Measurements from ENCODE around the gene DEPDC7.
A peak's percentile ranks its signal among the peaks of the same experiment; 100 is the strongest.
"Not testable (repeated sequence)": the region's sequence is repeated elsewhere in the genome, so short reads cannot be mapped to it uniquely, and the experiment has no call there.

DEPDC7 gene

DNA sequence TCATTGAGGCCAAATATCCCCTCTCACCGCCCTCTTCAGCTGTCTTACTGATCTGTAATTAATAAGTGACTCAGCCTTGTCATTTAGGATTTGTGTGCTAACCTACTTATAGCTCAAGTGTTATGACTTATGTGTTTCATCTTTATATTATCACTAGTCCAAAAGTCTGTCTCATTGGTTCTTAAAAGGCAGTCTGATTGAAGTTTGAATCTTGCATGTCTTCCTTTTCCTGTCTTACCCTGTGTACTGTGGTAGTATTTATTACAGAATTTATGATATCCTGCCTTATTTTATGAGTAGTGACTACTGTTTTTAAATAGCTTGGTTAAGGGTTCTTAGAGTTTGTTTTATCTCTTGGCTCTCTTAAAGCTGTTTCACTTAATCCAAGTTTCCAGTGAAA lies 6.3 kb downstream of the DEPDC7 start:
- WGBS = no CpG with 5 or more reads among the region's 1 CpG

GRCh38 chr11:33025339-33025722 lies 9.7 kb downstream of the DEPDC7 start:
- Histone ChIP-seq H3K4me1 (ENCODE audit: insufficient read depth, low read length) (0 out of 2 replicates have a peak, but pooled peaks cover 3% of the 10 kb centered on the region), H3K36me3 (ENCODE audit: insufficient read depth, low read length) (no peaks in the 10 kb centered on the region), H3K9me3 (ENCODE audit: insufficient read depth, low read depth, low read length) (no peaks in the 10 kb centered on the region), H3K27ac (ENCODE audit: low read depth, low read length) (no peak overlapping the region), H3K4me3 (ENCODE audit: low read length) (no peak overlapping the region), H3K27me3 (ENCODE audit: insufficient read depth, low read length) (no peaks in the 10 kb centered on the region), H3K9ac (ENCODE audit: low read depth, low read length) (no peak overlapping the region)
- WGBS = 96% methylated on average over 3 of the region's 3 CpGs

More for the DNA sequence above, 6.3 kb downstream of the DEPDC7 start:
- H3K9ac ChIP-seq (ENCODE audit: low read depth, low read length) = no peak overlapping the region
- peaks cover 13% of the 10 kb centered on the region; the same call in 1 of the 2 replicates for H3K27me3 ChIP-seq (ENCODE audit: insufficient read depth, low read length)
- H3K9me3 ChIP-seq (ENCODE audit: insufficient read depth, low read depth, low read length) = no peaks in the 10 kb centered on the region
- no peak overlapping the region for H3K27ac ChIP-seq (ENCODE audit: low read depth, low read length)
- no peak overlapping the region for H3K4me3 ChIP-seq (ENCODE audit: low read length)
- H3K4me1 ChIP-seq (ENCODE audit: insufficient read depth, low read length) = peaks cover 8% of the 10 kb centered on the region
- H3K36me3 ChIP-seq (ENCODE audit: insufficient read depth, low read length) = no peaks in the 10 kb centered on the region

DNA sequence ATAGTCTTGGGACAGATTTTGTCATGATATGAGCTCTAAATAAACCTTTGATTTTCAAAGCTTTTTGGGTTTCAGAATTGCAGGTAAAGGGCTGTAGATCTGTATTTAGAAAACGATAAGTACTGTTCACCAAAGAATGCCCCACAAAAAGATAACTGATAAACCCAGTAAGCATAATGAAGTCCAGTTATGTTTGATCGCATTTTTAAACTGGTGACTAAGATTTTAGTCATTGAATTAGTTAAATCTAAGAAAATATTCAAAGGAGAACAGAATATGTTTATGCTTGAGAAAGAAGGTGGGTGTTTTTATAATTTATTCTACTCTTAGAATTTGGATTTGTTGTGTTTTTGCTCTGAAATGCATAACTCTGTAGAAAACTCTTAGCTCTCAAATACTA lies 11.6 kb downstream of the DEPDC7 start:
- H3K4me1 ChIP-seq (ENCODE audit: insufficient read depth, low read length) = 0 out of 2 replicates have a peak, but pooled peaks cover 3% of the 10 kb centered on the region
- H3K4me3 ChIP-seq (ENCODE audit: low read length) = no peak overlapping the region
- no peaks in the 10 kb centered on the region for H3K9me3 ChIP-seq (ENCODE audit: insufficient read depth, low read depth, low read length)
- H3K36me3 ChIP-seq (ENCODE audit: insufficient read depth, low read length) = no peaks in the 10 kb centered on the region
- H3K27ac ChIP-seq (ENCODE audit: low read depth, low read length) = no peak overlapping the region
- no peaks in the 10 kb centered on the region for H3K27me3 ChIP-seq (ENCODE audit: insufficient read depth, low read length)
- WGBS = 100% methylated on average over 2 of the region's 2 CpGs
- no peak overlapping the region for H3K9ac ChIP-seq (ENCODE audit: low read depth, low read length)

- no peak overlapping the region for H3K27ac ChIP-seq (ENCODE audit: low read depth, low read length)
- no peak overlapping the region for H3K9ac ChIP-seq (ENCODE audit: low read depth, low read length)
- no peaks in the 10 kb centered on the region for H3K36me3 ChIP-seq (ENCODE audit: insufficient read depth, low read length)
- no peaks in the 10 kb centered on the region for H3K27me3 ChIP-seq (ENCODE audit: insufficient read depth, low read length)
- 93% methylated on average over 3 of the region's 4 CpGs for WGBS
- 0 out of 2 replicates have a peak, but pooled peaks cover 3% of the 10 kb centered on the region for H3K4me1 ChIP-seq (ENCODE audit: insufficient read depth, low read length)
- H3K9me3 ChIP-seq (ENCODE audit: insufficient read depth, low read depth, low read length) = no peaks in the 10 kb centered on the region
- no peak overlapping the region for H3K4me3 ChIP-seq (ENCODE audit: low read length)
These were observed 12.3 kb downstream of the DEPDC7 start for GRCh38 chr11:33027846-33028536.

- H3K4me3 ChIP-seq (ENCODE audit: low read length) = no peak overlapping the region
These were observed 12.8 kb downstream of the DEPDC7 start for GRCh38 chr11:33028537-33028914.

DNA sequence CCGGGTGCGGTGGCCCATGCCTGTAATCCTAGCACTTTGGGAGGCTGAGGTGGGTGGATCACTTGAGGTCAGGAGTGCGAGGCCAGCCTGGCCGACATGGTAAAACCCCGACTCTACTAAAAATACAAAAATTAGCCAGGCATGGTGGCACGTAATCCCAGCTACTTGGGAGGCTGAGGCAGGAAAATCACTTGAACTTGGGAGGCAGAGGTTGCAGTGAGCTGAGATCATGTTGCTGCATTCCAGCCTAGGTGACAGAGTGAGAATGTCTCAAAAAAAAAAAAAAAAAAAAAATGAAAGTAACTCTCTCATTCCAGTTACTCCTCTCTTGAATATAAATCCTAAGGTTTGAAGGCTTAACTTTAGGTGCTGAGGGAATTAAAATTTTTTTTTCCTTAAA lies 13.5 kb downstream of the DEPDC7 start:
- H3K4me3 ChIP-seq (ENCODE audit: low read length); H3K36me3 ChIP-seq (ENCODE audit: insufficient read depth, low read length): not testable (repeated sequence)

More at GRCh38 chr11:33028537-33028914, 12.8 kb downstream of the DEPDC7 start:
- H3K36me3 ChIP-seq (ENCODE audit: insufficient read depth, low read length) = no peaks in the 10 kb centered on the region
- WGBS = 92% methylated on average over 2 of the region's 2 CpGs
- no peaks in the 10 kb centered on the region for H3K9me3 ChIP-seq (ENCODE audit: insufficient read depth, low read depth, low read length)
- H3K27me3 ChIP-seq (ENCODE audit: insufficient read depth, low read length) = no peaks in the 10 kb centered on the region
- no peak overlapping the region for H3K9ac ChIP-seq (ENCODE audit: low read depth, low read length)
- H3K27ac ChIP-seq (ENCODE audit: low read depth, low read length) = no peak overlapping the region
- H3K4me1 ChIP-seq (ENCODE audit: insufficient read depth, low read length) = 0 out of 2 replicates have a peak, but pooled peaks cover 3% of the 10 kb centered on the region

DNA sequence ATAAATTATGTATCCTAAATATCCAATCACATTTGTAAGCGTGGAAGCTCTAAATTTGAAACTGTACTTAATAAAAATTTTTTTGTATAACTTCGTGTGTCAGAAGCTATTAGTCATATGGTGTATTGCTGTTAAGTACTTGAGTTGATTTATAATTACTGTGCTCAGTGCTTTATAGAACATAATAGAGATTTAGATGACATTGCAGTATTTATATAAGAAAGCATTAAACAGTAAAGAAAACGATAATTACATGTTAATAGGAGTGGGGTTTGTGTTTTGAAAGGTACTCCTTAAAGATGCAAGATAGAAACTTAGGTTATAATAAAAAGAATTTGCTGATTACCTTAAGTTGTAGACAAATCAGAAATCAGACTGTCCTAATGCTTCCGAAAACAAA lies 17.8 kb downstream of the DEPDC7 start:
- no peaks in the 10 kb centered on the region for H3K27me3 ChIP-seq (ENCODE audit: insufficient read depth, low read length)
- H3K9ac ChIP-seq (ENCODE audit: low read depth, low read length) = no peak overlapping the region
- H3K27ac ChIP-seq (ENCODE audit: low read depth, low read length) = no peak overlapping the region
- no peak overlapping the region for H3K4me3 ChIP-seq (ENCODE audit: low read length)
- no peaks in the 10 kb centered on the region for H3K36me3 ChIP-seq (ENCODE audit: insufficient read depth, low read length)
- no peaks in the 10 kb centered on the region for H3K4me1 ChIP-seq (ENCODE audit: insufficient read depth, low read length)
- 78% methylated on average over 3 of the region's 4 CpGs for WGBS
- no peaks in the 10 kb centered on the region for H3K9me3 ChIP-seq (ENCODE audit: insufficient read depth, low read depth, low read length)

More for the DNA sequence above, 13.5 kb downstream of the DEPDC7 start:
- H3K9me3 ChIP-seq (ENCODE audit: insufficient read depth, low read depth, low read length); H3K9ac ChIP-seq (ENCODE audit: low read depth, low read length); H3K4me1 ChIP-seq (ENCODE audit: insufficient read depth, low read length); H3K27me3 ChIP-seq (ENCODE audit: insufficient read depth, low read length); H3K27ac ChIP-seq (ENCODE audit: low read depth, low read length): not testable (repeated sequence)
- 96% methylated on average over 6 of the region's 6 CpGs for WGBS

GRCh38 chr11:33035011-33035410 lies 19.3 kb downstream of the DEPDC7 start:
- H3K27me3 ChIP-seq (ENCODE audit: insufficient read depth, low read length) = no peaks in the 10 kb centered on the region
- H3K27ac ChIP-seq (ENCODE audit: low read depth, low read length) = no peak overlapping the region
- no peak overlapping the region for H3K4me3 ChIP-seq (ENCODE audit: low read length)
- H3K4me1 ChIP-seq (ENCODE audit: insufficient read depth, low read length) = no peaks in the 10 kb centered on the region
- H3K36me3 ChIP-seq (ENCODE audit: insufficient read depth, low read length) = no peaks in the 10 kb centered on the region
- no peaks in the 10 kb centered on the region for H3K9me3 ChIP-seq (ENCODE audit: insufficient read depth, low read depth, low read length)
- H3K9ac ChIP-seq (ENCODE audit: low read depth, low read length) = no peak overlapping the region
- WGBS = 100% methylated on average over 1 of the region's 1 CpG

- Histone ChIP-seq H3K27me3 (ENCODE audit: insufficient read depth, low read length) (no peaks in the 10 kb centered on the region), H3K27ac (ENCODE audit: low read depth, low read length) (peak within 1 kb of the TSS; percentile 97), H3K4me1 (ENCODE audit: insufficient read depth, low read length) (no peaks in the 10 kb centered on the region; the same call in 1 of the 2 replicates), H3K9ac (ENCODE audit: low read depth, low read length) (peak within 1 kb of the TSS; percentile 95), H3K36me3 (ENCODE audit: insufficient read depth, low read length) (peaks cover 9% of the 10 kb centered on the region), H3K9me3 (ENCODE audit: insufficient read depth, low read depth, low read length) (no peaks in the 10 kb centered on the region), H3K4me3 (ENCODE audit: low read length) (peak within 1 kb of the TSS; percentile 82)
- under 1% methylated on average over 84 of the region's 84 CpGs for WGBS
These were observed 23.8 kb downstream of the DEPDC7 start, which contains the start of gene TCP11L1 for GRCh38 chr11:33039274-33040032. TCP11L1 (plus strand) TSS chr11:33039572; CDS start chr11:33043774, 4,202 bp downstream.

GRCh38 chr11:33040033-33040861 lies 24.6 kb downstream of the DEPDC7 start:
- no peaks in the 10 kb centered on the region for H3K27me3 ChIP-seq (ENCODE audit: insufficient read depth, low read length)
- H3K4me1 ChIP-seq (ENCODE audit: insufficient read depth, low read length) = no peaks in the 10 kb centered on the region; the same call in 1 of the 2 replicates
- peaks cover 5% of the 10 kb centered on the region; the same call in 1 of the 2 replicates for H3K9me3 ChIP-seq (ENCODE audit: insufficient read depth, low read depth, low read length)
- H3K9ac ChIP-seq (ENCODE audit: low read depth, low read length) = peak overlapping the region; percentile 95
- H3K4me3 ChIP-seq (ENCODE audit: low read length) = peak overlapping the region; percentile 82
- H3K36me3 ChIP-seq (ENCODE audit: insufficient read depth, low read length) = peaks cover 17% of the 10 kb centered on the region
- 7% methylated on average over 26 of the region's 30 CpGs for WGBS
- H3K27ac ChIP-seq (ENCODE audit: low read depth, low read length) = peak overlapping the region; percentile 97
